Sigmoid colon (tissue), 4 donors: ENCODE data around the gene ST7L.

Experiments
- CTCF ChIP-seq, 4 experiments: fragments of 450-650 bp in 3 of 4; fragments of 200-600 bp in 1 of 4; IDR thresholded peaks; one replicate each; pipeline ENCODE4 v1.5.1; 2016 to 2019; ENCODE audit warnings: antibody characterized with exemption in 4 of 4, mild to moderate bottlenecking in 3 of 4, moderate library complexity in 2 of 4
- EP300 ChIP-seq, 4 donors: sonication (generic); formaldehyde crosslinking; IDR thresholded peaks; one replicate each; pipeline ENCODE4 v1.6.1; 2017; ENCODE audit warnings: antibody characterized with exemption in 4 of 4
- POLR2A ChIP-seq, 2 donors: fragments of 450-650 bp; IDR thresholded peaks; one replicate each; pipeline ENCODE4 v1.6.1; 2016; ENCODE audit warnings: antibody characterized with exemption in 2 of 2, mild to moderate bottlenecking in 2 of 2, moderate library complexity in 2 of 2
- POLR2AphosphoS5 ChIP-seq, 4 donors: sonication (generic); formaldehyde crosslinking; IDR thresholded peaks; one replicate each; pipeline ENCODE4 v1.6.1; 2017; ENCODE audit warnings: antibody characterized with exemption in 4 of 4

DNA sequence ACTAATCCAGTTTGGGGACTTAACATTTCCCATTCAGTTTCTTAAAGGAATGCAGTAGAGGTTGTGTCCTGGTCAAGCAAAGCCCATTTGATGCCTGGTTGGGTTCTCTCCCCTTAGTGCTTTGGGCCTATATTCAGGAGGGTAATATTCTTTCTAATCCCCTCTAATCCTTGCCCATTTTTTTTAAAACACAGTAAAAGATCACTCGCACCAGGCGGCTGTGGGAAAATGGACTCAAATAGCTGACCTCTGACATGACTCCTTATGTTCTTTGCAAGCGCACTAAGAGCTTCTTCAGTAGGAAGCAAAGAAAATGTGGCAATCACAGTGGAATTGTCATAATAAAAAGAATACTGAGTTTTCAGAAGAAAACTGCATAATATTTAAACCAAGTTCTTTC lies 60.3 kb downstream of the ST7L start:
- TF ChIP-seq CTCF (IDR thresholded peaks at IDR 0.05) (no peak), POLR2AphosphoS5 (IDR thresholded peaks at IDR 0.05) (no peak), POLR2A (IDR thresholded peaks at IDR 0.05) (no peak), EP300 (IDR thresholded peaks at IDR 0.05) (no peak)
